OCI-LY7 (cell line): ENCODE results near the gene ZNF700. TPM values are rescaled to one million over a fixed set of nuclear protein-coding genes. Genes with fewer than 3 reads are reported as not detected.
A peak's percentile ranks its signal among the peaks of the same experiment; 100 is the strongest.

Experiments used
- BruUV-seq: library from RNA; stranded (reverse); fragments of 400-500 nt; replicated peaks from 2 replicates; lab custom pipeline; 2021; lab: Mats Ljungman, UMichigan
- CTCF ChIA-PET: fragments of 300-600 bp; sonication (Branson Sonifier 250); formaldehyde crosslinking; loops from one replicate; lab custom pipeline; 2022; ENCODE audit warnings: antibody characterized with exemption; ENCODE audit not compliant: unreplicated experiment; lab: Charles Lee
- POLR2A ChIA-PET: fragments of 300-600 bp; sonication (Branson Sonifier 250); formaldehyde crosslinking; loops from one replicate; lab custom pipeline; 2022; ENCODE audit warnings: antibody characterized with exemption; lab: Charles Lee
- DNase-seq: peaks from one replicate; pipeline ENCODE4 v3.0.0-alpha.2; 2015; ENCODE audit warnings: low spot score
- H2AFZ ChIP-seq: fragments of 200-600 bp; sonication (generic), shearing (Covaris generic); 2 replicates; pipeline ENCODE4 v1.6.1; 2014; ENCODE audit warnings: mild to moderate bottlenecking, antibody characterized with exemption, low read length, moderate library complexity
- H3K27ac ChIP-seq: fragments of 200-600 bp; sonication (generic); 2 replicates; pipeline ENCODE4 v1.5.1; 2014; ENCODE audit warnings: mixed run types, low read depth, mild to moderate bottlenecking, moderate library complexity, low read length, inconsistent platforms; ENCODE audit not compliant: poor library complexity, severe bottlenecking
- H3K36me3 ChIP-seq: fragments of 200-600 bp; sonication (generic); 2 replicates; pipeline ENCODE4 v1.6.1; 2014; ENCODE audit warnings: mild to moderate bottlenecking, antibody characterized with exemption, low read length, moderate library complexity, mixed read lengths; ENCODE audit not compliant: insufficient read depth
- H3K4me1 ChIP-seq: fragments of 200-600 bp; sonication (generic); 2 replicates; pipeline ENCODE4 v1.5.1; 2014; ENCODE audit warnings: mild to moderate bottlenecking, low read length; ENCODE audit not compliant: insufficient read depth, poor library complexity, severe bottlenecking
- H3K4me2 ChIP-seq: fragments of 200-600 bp; sonication (generic); 2 replicates; pipeline ENCODE4 v1.6.1; 2014; ENCODE audit warnings: mild to moderate bottlenecking, low read length
- H3K4me3 ChIP-seq: fragments of 200-600 bp; sonication (generic); 2 replicates; pipeline ENCODE4 v1.5.1; 2014; ENCODE audit warnings: mild to moderate bottlenecking, low read depth, low read length; ENCODE audit not compliant: poor library complexity, severe bottlenecking
- H3K79me2 ChIP-seq: fragments of 200-600 bp; sonication (generic); 2 replicates; pipeline ENCODE4 v1.6.1; 2016; ENCODE audit warnings: low read depth, mild to moderate bottlenecking, low read length, moderate library complexity, mixed read lengths; ENCODE audit not compliant: insufficient read depth
- H3K9me2 ChIP-seq: fragments of 200-600 bp; sonication (generic); 2 replicates; pipeline ENCODE4 v1.6.1; 2016; ENCODE audit warnings: mild to moderate bottlenecking, low read length, mixed read lengths; ENCODE audit not compliant: insufficient read depth
- H3K9me3 ChIP-seq: fragments of 200-600 bp; sonication (generic); 2 replicates; pipeline ENCODE4 v1.6.1; 2014; ENCODE audit warnings: mild to moderate bottlenecking, mixed run types, low read length, mixed read lengths
- H4K20me1 ChIP-seq: fragments of 200-600 bp; sonication (generic); 2 replicates; pipeline ENCODE4 v1.6.1; 2014; ENCODE audit warnings: mild to moderate bottlenecking, antibody characterized with exemption, low read length, moderate library complexity, mixed read lengths; ENCODE audit not compliant: insufficient read depth
- CTCF ChIP-seq: fragments of 200-600 bp; sonication (generic); conservative IDR thresholded peaks from 2 replicates; pipeline ENCODE4 v1.5.1; 2014; ENCODE audit warnings: mild to moderate bottlenecking, antibody characterized with exemption, low read length, moderate library complexity, mixed read lengths
- EZH2phosphoT487 ChIP-seq: fragments of 200-600 bp; sonication (generic); IDR thresholded peaks from 2 replicates; pipeline ENCODE4 v1.6.1; 2018; ENCODE audit warnings: low read depth, borderline replicate concordance, mild to moderate bottlenecking, mixed run types, antibody characterized with exemption, low read length, moderate library complexity, mixed read lengths
- intact Hi-C: fragments of 100-400 bp; cut with micrococcal nuclease; formaldehyde crosslinking; loops from one replicate; pipeline ENCODE4 v1.10.0; 2022; ENCODE audit not compliant: unreplicated experiment
- total RNA-seq, 2 experiments: library from RNA; depleted of rRNA in 1 of 2; stranded (reverse); fragments of >200 nt in 1 of 2; shearing (Covaris generic) in 1 of 2; gene quantifications; 2 replicates each; pipeline ENCODE4 v1.2.3, GENCODE V29; 2014 to 2022

The ZNF700 gene
- total RNA-seq, 2 experiments from 2014 or later = 18.2 to 28.2 TPM

GRCh38 chr19:11964858-11965645, 40.1 kb downstream of the ZNF700 start, which contains the start of gene ZNF763:
TSS of gene ZNF763 (plus strand) at chr19:11965040. CDS start at chr19:11965209, 169 bp downstream.
- no peaks in the 10 kb centered on the region for H3K9me2 ChIP-seq
- CTCF ChIA-PET = interaction anchor here (0.6 kb wide), 1 partner anchor 20 kb away, joined by 7 read pairs; no protein-coding TSS in a partner anchor
- intact Hi-C loops = loop anchor here (1.0 to 2.0 kb wide), 4 partner anchors 24 to 176 kb away; no protein-coding TSS in a partner anchor
- peak within 1 kb of the TSS; percentile 78 for H2AFZ ChIP-seq
- no peaks in the 10 kb centered on the region for H3K79me2 ChIP-seq
- BruUV-seq = TSS peak; percentile 67
- H3K4me1 ChIP-seq = peaks cover 15% of the 10 kb centered on the region
- H4K20me1 ChIP-seq = no peaks in the 10 kb centered on the region
- peak within 1 kb of the TSS; percentile 83 for H3K4me2 ChIP-seq
- no peak for TF ChIP-seq EZH2phosphoT487
- TF ChIP-seq CTCF = no peak
- POLR2A ChIA-PET = interaction anchor here (1.0 kb wide), 1 partner anchor 23 kb away, joined by 3 read pairs; no protein-coding TSS in a partner anchor
- peak within 1 kb of the TSS; percentile 63 for H3K27ac ChIP-seq
- H3K36me3 ChIP-seq = no peaks in the 10 kb centered on the region
- peak; percentile 95 for DNase-seq
- no peaks in the 10 kb centered on the region for H3K9me3 ChIP-seq
- peak within 1 kb of the TSS; percentile 85 for H3K4me3 ChIP-seq

GRCh38 chr19:11970174-11970573, 45.3 kb downstream of the ZNF700 start:
- no peaks in the 10 kb centered on the region for H3K9me3 ChIP-seq
- H3K4me1 ChIP-seq = peaks cover 21% of the 10 kb centered on the region
- ChIA-PET CTCF (no interaction called here), POLR2A (interaction anchor here (0.5 kb wide), 1 partner anchor 472 kb away, joined by 3 read pairs; no protein-coding TSS in a partner anchor)
- no peaks in the 10 kb centered on the region for H3K36me3 ChIP-seq
- H3K4me3 ChIP-seq = no peak overlapping the region
- no peak overlapping the region for H3K27ac ChIP-seq
- H2AFZ ChIP-seq = no peak overlapping the region
- no peak for TF ChIP-seq CTCF
- TF ChIP-seq EZH2phosphoT487 = no peak
- BruUV-seq = no TSS peak
- no peak for DNase-seq
- H3K4me2 ChIP-seq = no peak overlapping the region
- H4K20me1 ChIP-seq = no peaks in the 10 kb centered on the region
- H3K9me2 ChIP-seq = no peaks in the 10 kb centered on the region
- intact Hi-C loops = no loop called here
- H3K79me2 ChIP-seq = no peaks in the 10 kb centered on the region

GRCh38 chr19:11971041-11971440, 46.1 kb downstream of the ZNF700 start:
- no TSS peak for BruUV-seq

More at GRCh38 chr19:11971041-11971440, 46.1 kb downstream of the ZNF700 start:
- intact Hi-C loops = no loop called here
- H3K36me3 ChIP-seq = no peaks in the 10 kb centered on the region
- ChIA-PET CTCF (no interaction called here), POLR2A (no interaction called here)
- no peaks in the 10 kb centered on the region for H4K20me1 ChIP-seq
- no peaks in the 10 kb centered on the region for H3K9me2 ChIP-seq
- H3K9me3 ChIP-seq = no peaks in the 10 kb centered on the region
- H2AFZ ChIP-seq = no peak overlapping the region
- H3K79me2 ChIP-seq = no peaks in the 10 kb centered on the region
- TF ChIP-seq EZH2phosphoT487 = no peak
- TF ChIP-seq CTCF = no peak
- DNase-seq = no peak
- H3K27ac ChIP-seq = no peak overlapping the region
- no peak overlapping the region for H3K4me3 ChIP-seq
- peaks cover 16% of the 10 kb centered on the region for H3K4me1 ChIP-seq
- H3K4me2 ChIP-seq = no peak overlapping the region
